ENCODE measurements around the gene DNAJC6.

GRCh38 chr1:65260851-65261473 is 48.4 kb upstream of the DNAJC6 start:
- TF ChIP-seq EZH2phosphoT487 (IDR thresholded peaks at IDR 0.05; ENCODE audit: insufficient read depth, low read depth): no peak
- no peak for TF ChIP-seq EZH2 (IDR thresholded peaks at IDR 0.05; ENCODE audit: insufficient read depth, poor library complexity, severe bottlenecking)
